Stimulated activated naive CD8-positive, alpha-beta T cell treated with anti-CD3 and anti-CD28 coated beads, Interleukin-15, Interleukin-2, amounts not matched to agents 100 U/mL and 50 U/mL, for 24 hours (primary cell): Measurements from ENCODE around the gene DOCK3.
"Not testable (repeated sequence)": the region's sequence is repeated elsewhere in the genome, so short reads cannot be mapped to it uniquely, and the experiment has no call there.

Experiments used
- ATAC-seq: fragments of 150-1000 bp; cut with Tn5 transposase; one replicate; pipeline ENCODE4 v1.10.0; 2021
- DNase-seq: peaks from one replicate; pipeline ENCODE4 v3.0.0; 2021

Gene DOCK3

GRCh38 chr3:51386159-51386851 is 711.6 kb downstream of the DOCK3 start:
- no peak for ATAC-seq

GRCh38 chr3:51386852-51387229 is 712.1 kb downstream of the DOCK3 start:
- ATAC-seq (no peak), DNase-seq (no peak)

More at GRCh38 chr3:51386159-51386851, 711.6 kb downstream of the DOCK3 start:
- no peak for DNase-seq

DNA sequence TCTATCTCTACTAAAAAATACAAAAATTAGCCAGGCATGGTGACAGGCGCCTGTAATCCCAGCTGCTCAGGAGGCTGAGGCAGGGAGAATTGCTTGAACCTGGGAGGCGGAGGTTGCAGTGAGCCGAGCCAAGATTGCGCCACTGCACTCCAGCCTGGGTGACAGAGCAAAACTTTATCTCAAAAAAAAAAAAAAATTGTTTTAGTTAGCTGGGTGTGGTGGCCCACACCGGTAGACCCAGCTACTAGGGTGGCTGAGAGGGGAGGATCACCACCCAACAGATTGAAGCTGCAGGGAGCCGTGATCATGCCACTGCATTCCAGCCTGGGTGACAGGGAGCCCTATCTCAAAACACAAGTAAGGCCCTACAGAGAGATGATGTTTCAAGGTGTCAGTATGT is 712.6 kb downstream of the DOCK3 start:
- not testable (repeated sequence) for DNase-seq, ATAC-seq

- ATAC-seq (no peak), DNase-seq (no peak)
Measured at GRCh38 chr3:51388286-51389029, 713.7 kb downstream of the DOCK3 start.

DNA sequence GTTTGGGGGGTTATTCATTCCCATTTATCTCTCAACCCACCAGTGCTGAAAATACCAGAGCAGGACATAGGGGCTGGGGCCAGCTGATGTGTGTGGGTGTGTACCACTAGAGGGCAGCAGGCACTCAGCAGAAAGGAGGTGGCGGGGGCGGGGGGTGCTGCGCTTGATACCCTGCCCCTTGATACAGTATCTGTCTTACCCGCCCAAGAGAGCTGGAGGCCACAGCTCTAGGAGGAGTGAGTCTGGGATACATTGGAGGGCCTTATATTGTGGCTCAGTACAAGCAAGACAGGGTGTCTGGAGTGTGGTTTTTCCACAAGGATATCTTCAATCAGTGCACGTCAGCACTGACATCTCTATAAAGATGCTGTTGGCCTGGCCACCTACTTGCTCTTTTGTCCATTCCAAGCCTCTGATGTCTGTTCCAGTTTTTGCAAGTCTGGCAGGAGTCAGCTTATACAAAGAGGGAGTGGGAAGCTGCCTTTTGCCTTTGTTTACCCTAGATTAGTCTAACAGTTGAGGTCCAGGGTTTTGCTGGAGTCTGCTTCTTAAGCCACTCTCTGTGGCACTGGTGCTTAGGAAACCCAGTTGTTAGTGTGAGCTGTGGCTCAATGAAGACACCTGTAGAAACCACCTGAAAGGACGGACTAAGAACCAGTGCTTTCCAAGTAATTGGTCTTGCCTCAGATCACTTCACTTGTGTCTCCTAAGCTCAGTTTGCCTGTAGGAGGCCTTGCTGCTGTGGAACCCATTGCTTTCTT is 714.9 kb downstream of the DOCK3 start:
- peak; percentile 62 for DNase-seq
- ATAC-seq = no peak

DNA sequence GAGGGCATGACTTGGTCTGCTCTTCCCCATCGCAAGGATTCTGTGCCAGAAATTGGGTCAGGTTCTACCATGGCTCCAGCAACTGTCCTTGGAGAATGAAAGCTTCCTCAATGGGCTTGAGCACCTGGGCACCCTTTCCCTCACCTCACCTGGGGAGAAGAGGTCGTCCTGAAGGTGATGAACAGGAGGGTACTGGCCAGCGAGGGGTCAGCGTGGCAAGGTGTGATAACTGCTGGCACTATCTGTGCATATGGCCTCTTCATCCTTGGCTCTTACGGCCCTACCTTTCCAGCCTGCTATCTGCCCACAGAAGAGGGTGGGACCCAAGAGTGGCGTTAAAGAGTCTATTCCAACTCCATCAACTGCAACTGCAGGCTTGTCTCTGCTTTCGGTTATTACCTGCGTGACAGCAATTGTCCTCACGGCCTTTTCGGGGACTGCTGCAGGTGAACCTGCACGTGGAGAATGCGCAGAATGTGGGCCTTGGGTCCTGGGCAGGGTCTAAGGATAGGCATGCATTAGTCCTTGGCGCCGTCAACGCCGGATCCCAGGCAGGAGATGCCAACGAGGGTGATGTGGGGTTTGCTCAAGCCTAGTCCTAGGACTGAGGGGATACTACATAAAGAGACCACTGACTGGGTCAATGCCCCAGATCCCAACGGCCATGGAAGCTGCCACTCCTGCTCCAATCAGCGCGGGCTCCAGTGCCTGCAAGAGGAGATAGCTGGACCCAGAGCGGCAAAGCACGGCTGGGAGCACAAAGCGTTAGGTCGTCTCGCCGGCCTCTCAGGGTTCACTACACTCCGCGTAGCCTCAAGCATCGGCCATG is 715.7 kb downstream of the DOCK3 start:
- DNase-seq = no peak
- peak; percentile 4 for ATAC-seq

DNA sequence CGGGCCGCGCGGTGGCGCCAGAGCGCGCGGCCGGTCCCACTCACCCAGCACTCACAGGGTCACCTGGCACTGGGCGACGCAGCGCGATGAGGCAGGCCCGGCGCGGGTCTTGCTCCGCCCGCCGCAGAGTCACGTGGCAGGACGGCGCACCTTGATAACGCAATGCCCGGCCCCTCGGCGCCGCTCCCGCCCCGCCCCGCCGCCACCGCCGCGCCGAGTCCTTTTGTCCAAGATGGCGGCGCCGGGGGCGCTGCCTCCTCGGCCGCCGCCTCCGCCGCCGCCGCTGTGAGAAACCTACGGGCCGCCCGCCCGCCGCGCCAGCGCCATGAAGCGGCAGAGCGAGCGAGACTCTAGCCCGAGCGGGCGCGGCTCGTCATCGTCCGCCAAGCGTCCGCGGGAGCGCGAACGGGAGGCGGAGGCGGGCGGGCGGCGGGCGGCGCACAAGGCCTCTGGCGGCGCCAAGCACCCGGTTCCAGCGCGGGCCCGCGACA is 716.4 kb downstream of the DOCK3 start, which contains the start of gene RBM15B:
Gene RBM15B (plus strand): TSS at position 211 of the 491 bp plus-strand sequence. CDS start 115 bp downstream, at position 326.
- peak; percentile 96 for ATAC-seq
- DNase-seq = peak; percentile 98

DNA sequence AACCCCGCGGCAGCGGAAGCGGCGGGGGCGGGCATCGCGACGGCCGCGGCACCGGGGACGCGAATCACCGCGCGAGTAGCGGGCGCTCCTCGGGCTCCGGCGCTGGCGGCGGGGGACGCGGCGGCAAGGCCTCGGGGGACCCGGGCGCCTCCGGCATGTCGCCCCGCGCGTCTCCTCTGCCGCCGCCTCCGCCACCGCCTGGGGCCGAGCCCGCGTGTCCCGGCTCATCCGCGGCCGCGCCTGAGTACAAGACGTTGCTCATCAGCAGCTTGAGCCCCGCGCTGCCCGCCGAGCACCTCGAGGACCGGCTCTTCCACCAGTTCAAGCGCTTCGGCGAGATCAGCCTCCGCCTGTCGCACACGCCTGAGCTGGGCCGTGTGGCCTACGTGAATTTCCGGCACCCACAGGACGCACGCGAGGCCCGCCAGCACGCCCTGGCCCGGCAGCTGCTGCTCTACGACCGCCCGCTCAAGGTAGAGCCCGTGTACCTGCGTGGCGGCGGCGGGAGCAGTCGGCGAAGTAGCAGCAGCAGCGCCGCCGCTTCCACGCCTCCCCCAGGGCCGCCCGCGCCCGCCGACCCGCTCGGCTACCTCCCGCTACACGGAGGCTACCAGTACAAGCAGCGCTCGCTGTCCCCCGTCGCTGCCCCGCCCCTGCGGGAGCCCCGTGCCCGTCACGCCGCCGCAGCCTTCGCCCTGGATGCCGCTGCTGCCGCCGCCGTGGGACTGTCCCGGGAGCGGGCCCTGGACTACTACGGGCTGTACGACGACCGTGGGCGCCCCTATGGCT is 717.0 kb downstream of the DOCK3 start:
- ATAC-seq = no peak
- peak; percentile 38 for DNase-seq

DNA sequence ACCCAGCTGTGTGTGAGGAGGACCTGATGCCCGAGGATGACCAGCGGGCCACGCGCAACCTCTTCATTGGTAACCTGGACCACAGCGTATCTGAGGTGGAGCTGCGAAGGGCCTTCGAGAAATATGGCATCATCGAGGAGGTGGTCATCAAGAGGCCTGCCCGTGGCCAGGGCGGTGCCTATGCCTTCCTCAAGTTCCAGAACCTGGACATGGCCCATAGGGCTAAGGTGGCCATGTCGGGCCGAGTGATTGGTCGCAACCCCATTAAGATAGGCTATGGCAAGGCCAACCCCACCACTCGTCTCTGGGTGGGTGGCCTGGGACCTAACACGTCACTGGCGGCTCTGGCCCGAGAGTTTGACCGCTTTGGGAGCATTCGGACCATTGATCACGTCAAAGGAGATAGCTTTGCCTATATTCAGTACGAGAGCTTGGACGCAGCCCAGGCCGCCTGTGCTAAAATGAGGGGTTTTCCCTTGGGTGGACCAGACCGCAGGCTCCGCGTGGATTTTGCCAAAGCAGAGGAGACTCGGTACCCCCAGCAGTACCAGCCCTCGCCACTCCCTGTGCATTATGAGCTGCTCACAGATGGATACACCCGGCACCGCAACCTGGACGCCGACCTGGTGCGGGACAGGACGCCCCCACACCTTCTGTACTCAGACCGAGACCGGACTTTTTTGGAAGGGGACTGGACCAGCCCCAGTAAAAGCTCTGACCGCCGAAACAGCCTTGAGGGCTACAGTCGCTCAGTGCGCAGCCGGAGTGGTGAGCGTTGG is 717.8 kb downstream of the DOCK3 start:
- no peak for ATAC-seq
- no peak for DNase-seq

DNA sequence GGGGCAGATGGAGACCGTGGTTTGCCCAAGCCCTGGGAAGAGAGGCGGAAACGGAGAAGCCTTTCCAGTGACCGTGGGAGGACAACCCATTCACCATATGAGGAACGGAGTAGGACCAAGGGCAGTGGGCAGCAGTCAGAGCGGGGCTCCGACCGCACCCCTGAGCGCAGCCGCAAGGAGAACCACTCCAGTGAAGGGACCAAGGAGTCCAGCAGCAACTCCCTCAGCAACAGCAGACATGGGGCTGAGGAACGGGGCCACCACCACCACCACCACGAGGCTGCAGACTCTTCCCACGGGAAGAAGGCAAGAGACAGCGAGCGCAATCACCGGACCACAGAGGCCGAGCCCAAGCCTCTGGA is 718.4 kb downstream of the DOCK3 start:
- DNase-seq = no peak
- ATAC-seq = no peak

- DNase-seq (no peak), ATAC-seq (no peak)
Measured at GRCh38 chr3:51393564-51393963, 718.8 kb downstream of the DOCK3 start.

- DNase-seq (no peak), ATAC-seq (no peak)
Measured at GRCh38 chr3:51394541-51394940, 719.8 kb downstream of the DOCK3 start.

GRCh38 chr3:51395493-51396213 is 720.9 kb downstream of the DOCK3 start:
- ATAC-seq (no peak), DNase-seq (no peak)

DNA sequence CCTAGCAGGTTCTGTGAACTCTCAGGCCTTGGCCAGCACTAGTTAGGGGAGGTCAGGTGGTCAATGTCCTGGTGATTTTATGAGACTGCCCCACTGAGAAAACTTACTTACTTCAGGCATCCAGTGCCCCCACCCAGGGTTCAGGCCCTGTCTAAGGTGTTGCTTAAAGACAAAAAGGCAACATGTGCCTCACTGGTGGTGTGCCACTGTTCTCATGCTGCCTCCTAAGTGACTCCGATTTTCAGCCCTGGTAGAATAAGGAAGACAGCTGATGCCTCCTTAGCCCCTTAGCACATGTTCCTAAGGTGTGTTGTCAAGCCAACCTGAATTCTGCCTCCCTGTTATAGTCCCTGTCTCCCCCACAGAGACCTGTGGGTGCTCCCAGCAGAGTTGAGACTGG is 721.7 kb downstream of the DOCK3 start:
- DNase-seq (no peak), ATAC-seq (no peak)

GRCh38 chr3:51397392-51397791 is 722.7 kb downstream of the DOCK3 start:
- DNase-seq (no peak), ATAC-seq (no peak)

GRCh38 chr3:51398595-51399310 is 724.0 kb downstream of the DOCK3 start:
- ATAC-seq = no peak
- no peak for DNase-seq

DNA sequence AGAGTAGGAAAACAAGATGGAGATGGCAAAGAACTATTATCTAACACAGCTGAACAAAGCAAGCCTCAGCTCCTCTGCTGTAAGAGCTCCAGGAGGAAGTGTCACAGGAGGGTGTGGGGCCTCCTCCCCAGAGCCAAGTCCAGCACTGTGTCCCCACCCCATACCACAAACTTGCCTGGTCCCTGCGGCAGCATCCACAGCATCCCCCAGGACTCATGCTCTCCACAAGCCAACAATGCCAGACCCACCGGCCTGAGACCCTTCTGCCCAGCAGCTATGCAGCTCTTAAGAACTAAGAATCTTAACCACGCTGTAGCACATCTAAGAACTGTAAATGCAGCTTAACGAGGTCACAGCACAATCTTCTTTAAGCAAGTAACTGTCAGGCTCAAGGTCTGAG is 725.4 kb downstream of the DOCK3 start:
- DNase-seq (no peak), ATAC-seq (no peak)

- no peak for DNase-seq
Measured at GRCh38 chr3:51401735-51402134, 727.0 kb downstream of the DOCK3 start.

GRCh38 chr3:51403675-51404074 is 728.9 kb downstream of the DOCK3 start:
- ATAC-seq (no peak), DNase-seq (no peak)

More at GRCh38 chr3:51401735-51402134, 727.0 kb downstream of the DOCK3 start:
- no peak for ATAC-seq
